HG03460 (cell line): ENCODE results near the gene PRDM2.
A peak's percentile ranks its signal among the peaks of the same experiment; 100 is the strongest.
"Not testable (repeated sequence)": the region's sequence is repeated elsewhere in the genome, so short reads cannot be mapped to it uniquely, and the experiment has no call there.

Experiments used
- ATAC-seq: cut with Tn5 transposase; IDR thresholded peaks from one replicate; pipeline ENCODE4 v1.9.1; 2021; ENCODE audit not compliant: unreplicated experiment

The PRDM2 gene

GRCh38 chr1:13699936-13700520 is at the start of gene PRDM2:
PRDM2 (plus strand) TSS chr1:13700188; CDS start chr1:13715606, 15,418 bp downstream.
- no peak for ATAC-seq

DNA sequence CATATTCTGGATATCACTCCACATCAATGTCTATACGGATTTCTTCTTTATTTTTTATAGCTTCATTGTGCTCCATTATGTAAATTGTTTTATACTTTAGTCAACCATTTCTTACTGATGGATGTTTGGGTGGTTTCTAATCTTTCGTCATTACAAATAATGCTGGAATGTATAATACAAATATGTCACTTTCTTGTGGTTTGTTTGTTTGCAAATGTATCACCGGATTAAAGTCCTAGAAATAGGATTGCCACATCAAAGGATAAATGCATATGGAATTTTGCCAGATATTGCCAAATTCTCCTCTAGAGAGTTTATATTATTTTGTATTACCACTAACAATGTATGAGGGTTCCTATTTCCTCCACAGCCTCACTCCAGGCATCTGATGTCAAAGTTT is 48.7 kb upstream of the PRDM2 start:
- ATAC-seq, result no peak

DNA sequence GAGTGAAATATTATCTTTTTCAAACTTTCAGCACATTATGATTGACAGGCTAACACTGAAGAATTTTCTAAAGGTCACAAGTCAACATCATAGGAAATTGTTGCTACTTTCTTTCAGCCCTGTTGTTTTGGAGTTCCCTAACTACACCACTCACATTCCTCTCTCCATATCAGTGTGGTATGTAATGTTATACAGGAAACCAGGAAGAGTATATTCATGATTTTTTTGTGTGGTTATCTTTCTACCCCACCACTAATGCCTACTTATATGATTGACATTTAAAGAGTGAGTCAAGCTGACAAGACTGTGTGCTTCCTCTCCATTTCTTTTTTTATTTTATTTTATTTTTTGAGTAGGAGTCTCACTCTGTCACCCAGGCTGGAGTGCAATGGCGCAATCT is 47.8 kb upstream of the PRDM2 start:
- ATAC-seq, result no peak

- no peak for ATAC-seq
These were observed 38.4 kb upstream of the PRDM2 start for GRCh38 chr1:13661539-13661938.

- no peak for ATAC-seq
These were observed 37.5 kb upstream of the PRDM2 start for GRCh38 chr1:13662493-13662892.

DNA sequence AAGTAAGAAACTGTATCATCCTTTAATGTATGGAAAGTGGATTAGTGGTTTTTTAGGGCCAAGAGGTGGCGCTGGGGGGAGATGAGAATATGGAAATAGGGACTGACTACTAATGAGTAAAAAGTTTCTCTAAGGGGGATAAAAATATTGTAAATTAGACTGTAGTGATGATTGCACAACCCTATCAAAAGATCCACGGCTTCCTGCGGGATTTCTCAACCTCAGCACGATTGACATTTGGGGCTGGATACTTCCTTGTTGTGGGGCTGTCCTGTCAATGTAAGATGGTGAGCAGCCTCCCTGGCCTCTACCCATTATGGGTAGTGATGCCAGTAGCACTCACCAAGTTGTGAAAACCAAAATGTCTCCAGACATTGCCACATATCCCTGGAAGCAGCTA is 36.0 kb upstream of the PRDM2 start:
- ATAC-seq, result no peak

DNA sequence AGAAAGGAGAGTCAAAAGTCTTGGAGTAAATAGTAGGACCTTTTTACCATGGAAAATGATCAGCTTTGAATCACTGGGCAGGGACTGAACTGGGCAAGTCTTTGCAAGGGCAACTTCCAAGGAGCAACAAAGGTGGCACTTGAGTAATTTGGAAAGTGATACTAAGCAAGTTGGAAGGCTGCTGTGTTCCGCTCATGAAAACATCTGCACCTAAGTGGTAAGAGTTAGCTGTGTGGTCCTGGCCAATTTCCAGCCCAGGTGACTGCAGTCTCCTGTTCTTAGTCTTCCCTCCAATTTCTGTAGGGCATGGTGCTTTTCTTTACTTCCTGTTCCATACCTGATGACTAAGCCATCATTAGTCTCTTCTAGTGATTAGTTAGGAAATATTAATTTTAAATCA is 35.5 kb upstream of the PRDM2 start:
- ATAC-seq, result peak; percentile 50

- ATAC-seq, result no peak
These were observed 33.7 kb upstream of the PRDM2 start for GRCh38 chr1:13666317-13666716.

DNA sequence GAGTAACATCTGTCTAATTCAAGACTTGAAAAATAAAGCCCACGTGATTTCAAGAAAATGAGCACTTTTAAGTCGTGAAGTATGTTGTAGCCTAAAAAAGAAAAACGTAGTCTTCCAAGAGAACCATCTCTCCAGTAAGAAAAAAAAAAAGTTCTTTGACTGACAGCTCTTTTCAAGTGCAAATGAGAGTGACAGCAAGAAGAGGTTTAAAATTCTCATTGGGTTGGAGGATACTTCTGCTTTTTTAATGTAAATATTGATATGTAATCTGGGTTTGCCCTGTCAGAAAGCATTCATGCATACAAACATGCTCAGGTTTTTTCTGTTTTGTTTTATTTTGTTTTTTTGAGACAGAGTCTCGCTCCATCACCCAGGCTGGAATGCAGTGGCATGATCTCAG is 32.3 kb upstream of the PRDM2 start:
- no peak for ATAC-seq

GRCh38 chr1:13674377-13674776 is 25.6 kb upstream of the PRDM2 start:
- no peak for ATAC-seq

DNA sequence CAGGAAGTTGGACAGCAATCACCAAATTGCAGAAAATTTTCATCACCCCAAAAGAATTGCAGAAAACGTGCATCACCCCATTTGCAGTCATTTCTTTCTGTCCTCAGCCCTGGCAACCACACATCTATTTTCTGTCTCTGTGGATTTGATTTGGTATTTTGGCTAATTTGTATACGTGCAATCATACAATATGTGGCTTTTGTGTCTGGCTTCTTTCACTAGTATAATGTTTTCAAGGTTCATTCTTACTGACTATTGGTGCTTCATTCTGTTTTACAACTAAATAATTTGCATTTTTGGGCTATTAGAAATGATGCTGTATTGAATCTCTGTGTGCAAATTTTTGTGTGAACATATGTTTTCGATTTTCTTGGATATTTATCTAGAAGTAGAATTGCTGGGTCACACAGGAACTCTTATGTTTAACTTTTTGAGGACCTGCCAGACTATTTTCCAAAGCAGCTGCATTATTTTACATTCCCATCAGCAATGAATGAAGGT is 24.8 kb upstream of the PRDM2 start:
- no peak for ATAC-seq

- ATAC-seq, result no peak
These were observed 22.1 kb upstream of the PRDM2 start for GRCh38 chr1:13677896-13678295.

DNA sequence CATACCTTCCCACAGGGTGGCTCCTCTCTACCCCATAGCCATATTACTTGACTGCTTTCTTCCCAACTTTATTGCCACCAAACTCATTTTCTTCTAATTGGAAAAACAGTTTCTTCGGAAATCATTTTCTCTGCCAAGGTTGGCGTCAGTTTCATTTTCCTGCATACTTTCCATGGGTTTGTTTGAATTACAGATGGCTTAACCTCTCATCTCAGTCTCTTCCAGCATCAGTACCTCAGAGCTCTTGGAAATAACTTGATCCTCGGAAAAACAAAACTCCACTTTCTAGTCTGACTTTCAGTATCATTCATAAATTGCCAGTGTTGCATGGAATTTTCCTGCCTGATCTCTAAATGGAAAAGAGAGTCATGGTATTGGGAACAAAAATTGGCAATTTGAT is 20.3 kb upstream of the PRDM2 start:
- no peak for ATAC-seq

DNA sequence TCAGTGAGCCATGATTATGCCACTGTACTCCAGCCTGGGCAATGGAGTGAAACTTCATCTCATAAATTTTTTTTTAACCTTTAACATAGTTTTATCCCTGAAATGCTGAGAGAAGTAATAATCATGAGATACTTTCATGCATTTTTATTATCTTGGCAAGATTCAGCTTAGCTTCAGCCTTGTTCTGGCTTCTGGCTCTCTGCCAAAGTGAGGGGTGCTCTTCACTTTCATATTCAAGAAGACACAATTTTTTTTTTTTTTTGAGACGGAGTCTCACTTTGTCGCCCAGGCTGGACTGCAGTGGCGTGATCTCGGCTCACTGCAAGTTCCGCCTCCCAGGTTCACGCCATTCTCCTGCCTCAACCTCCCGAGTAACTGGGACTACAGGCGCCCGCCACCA is 19.4 kb upstream of the PRDM2 start:
- not testable (repeated sequence) for ATAC-seq

DNA sequence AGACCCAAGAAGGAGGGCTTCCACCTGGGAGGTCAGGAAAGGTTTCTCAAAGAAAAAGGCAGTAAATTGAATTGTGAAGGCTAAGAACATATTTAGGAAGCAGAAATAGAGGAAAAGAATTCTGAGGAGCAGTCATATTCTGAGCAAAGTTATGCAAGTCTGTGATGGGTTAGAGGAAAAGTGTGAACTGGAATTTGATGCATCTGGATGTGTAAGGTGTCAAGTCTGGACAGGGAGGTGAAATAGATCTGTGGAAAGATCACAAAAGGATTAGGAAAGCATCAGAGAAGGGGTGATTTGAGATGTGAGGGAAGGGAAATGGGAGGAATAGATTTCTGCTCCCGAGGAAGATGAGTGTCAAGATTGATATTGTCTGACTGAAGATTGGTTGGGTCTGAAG is 18.1 kb upstream of the PRDM2 start:
- ATAC-seq, result no peak

DNA sequence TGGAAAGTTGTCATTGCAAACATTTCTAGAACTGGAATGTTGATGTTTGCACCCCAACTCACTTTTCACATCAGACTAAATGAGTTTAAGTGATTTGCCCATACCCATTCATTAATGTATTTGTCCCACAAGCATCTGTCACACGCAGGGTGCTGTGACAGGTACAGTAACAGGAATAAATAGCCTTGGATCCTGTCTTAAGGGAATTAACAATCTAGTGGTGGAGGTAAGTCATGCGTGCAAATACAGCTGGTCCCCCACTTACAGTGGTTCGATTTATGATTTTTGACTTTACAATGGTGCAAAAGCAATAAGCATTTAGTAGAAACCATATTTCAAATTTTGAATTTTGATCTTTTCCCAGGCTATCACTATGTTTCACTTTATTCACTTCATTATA is 17.5 kb upstream of the PRDM2 start:
- no peak for ATAC-seq

DNA sequence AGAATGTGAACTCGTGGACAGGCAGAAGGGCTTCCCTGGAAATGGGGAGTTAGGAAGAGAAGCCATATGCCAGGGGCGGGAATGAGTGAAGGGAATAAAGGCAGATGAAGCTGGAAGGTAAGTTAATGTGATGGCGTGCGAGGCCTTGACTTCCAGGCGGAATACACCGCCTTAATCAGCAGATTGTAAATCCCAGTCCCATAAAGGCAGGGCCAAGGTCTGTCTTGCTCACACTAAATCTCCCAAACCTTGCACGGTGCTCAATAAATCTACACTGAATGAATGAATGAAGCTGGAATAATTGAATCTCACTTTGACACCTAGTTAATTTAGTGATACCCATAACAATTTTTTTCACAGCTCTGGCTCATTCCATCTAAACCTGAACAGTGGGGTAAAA is 16.8 kb upstream of the PRDM2 start:
- ATAC-seq, result no peak

GRCh38 chr1:13687151-13687715 is 12.8 kb upstream of the PRDM2 start:
- no peak for ATAC-seq

GRCh38 chr1:13693094-13693493 is 6.9 kb upstream of the PRDM2 start:
- ATAC-seq, result not testable (repeated sequence)

- ATAC-seq, result no peak
These were observed 4.9 kb upstream of the PRDM2 start for GRCh38 chr1:13694886-13695684.

- ATAC-seq, result no peak
These were observed 2.2 kb upstream of the PRDM2 start for GRCh38 chr1:13697738-13698137.

GRCh38 chr1:13699510-13699909 is 478 bp upstream of the PRDM2 start:
- ATAC-seq, result no peak
